HepG2 (cell line): Measurements from ENCODE around the gene OIT3. TPM values are rescaled to one million over a fixed set of nuclear protein-coding genes. Genes with fewer than 3 reads are reported as not detected.

ENCODE experiments used
- ATAC-seq: fragments of 200-7000 bp; cut with Tn5 transposase; 3 replicates; pipeline ENCODE4 v1.9.1; 2020; ENCODE audit warnings: mild to moderate bottlenecking, moderate library complexity
- BruUV-seq: library from RNA; stranded (reverse); fragments of 400-500 nt; replicated peaks from 2 replicates; lab custom pipeline; 2021; lab: Mats Ljungman, UMichigan
- CTCF ChIA-PET: fragments of 300-600 bp; formaldehyde crosslinking; extraction: SDS; loops from one replicate; lab custom pipeline; 2021; ENCODE audit warnings: low total read pairs, inconsistent platforms, low intra/inter-chr PET ratio; lab: Yijun Ruan, JAX
- POLR2A ChIA-PET: fragments of 350-600 bp; sonication (Branson Sonifier 250); formaldehyde crosslinking; loops from one replicate; lab custom pipeline; 2020; ENCODE audit warnings: antibody characterized with exemption, inconsistent platforms; lab: Yijun Ruan, JAX
- DNase-seq: peaks from one replicate; pipeline ENCODE4 v3.0.0-alpha.2; 2015; ENCODE audit warnings: low spot score
- FAIRE-seq: peaks from 3 replicates; lab custom pipeline; 2011; peaks lifted over from hg19 to GRCh38; lab: Jason Lieb, UNC
- H2AFZ ChIP-seq: one replicate; pipeline ENCODE4 v1.6.1; 2011; ENCODE audit warnings: low read length, inconsistent platforms
- H3K27ac ChIP-seq: fragments of 300-600 bp; 3 replicates; pipeline ENCODE4 v1.8.0; 2011; ENCODE audit warnings: mixed run types, mild to moderate bottlenecking, mixed read lengths, low read length, inconsistent platforms; ENCODE audit not compliant: insufficient read depth; ENCODE audit errors: extremely low read length
- H3K27me3 ChIP-seq, 2 experiments: fragments of 200-600 bp in 1 of 2; 2 replicates in 1 of 2; 3 replicates in 1 of 2; pipeline versions ENCODE4 v1.6.0 to v1.8.0; 2011; ENCODE audit warnings: low read length in 2 of 2, mild to moderate bottlenecking in 2 of 2, moderate library complexity in 2 of 2, inconsistent platforms in 1 of 2; ENCODE audit not compliant: insufficient read depth in 2 of 2, control insufficient read depth in 1 of 2
- H3K36me3 ChIP-seq, 2 experiments: fragments of 200-600 bp in 1 of 2; replicated peaks in 1 of 2; 2 replicates in 1 of 2; 3 replicates in 1 of 2; pipeline versions ENCODE4 v1.5.1 to v1.8.0; 2011; ENCODE audit warnings: low read length in 2 of 2, inconsistent platforms in 1 of 2; ENCODE audit not compliant: insufficient read depth in 2 of 2, control insufficient read depth in 1 of 2
- H3K4me1 ChIP-seq: 2 replicates; pipeline ENCODE4 v1.5.1; 2012; ENCODE audit warnings: low read length, inconsistent platforms; ENCODE audit not compliant: insufficient read depth
- H3K4me2 ChIP-seq: 2 replicates; pipeline ENCODE4 v1.6.0; 2011; ENCODE audit warnings: low read depth, low read length, inconsistent platforms
- H3K4me3 ChIP-seq, 3 experiments: fragments of 200-600 bp in 1 of 3; sonication (generic), shearing (Covaris generic) in 1 of 3; replicated peaks in 1 of 3; 2 replicates each; pipeline ENCODE4 v1.5.1; 2011 to 2016; ENCODE audit warnings: low read length in 3 of 3, inconsistent platforms in 2 of 3, low read depth in 2 of 3, mild to moderate bottlenecking in 2 of 3, control low read depth in 1 of 3, mixed read lengths in 1 of 3; ENCODE audit not compliant: insufficient read depth in 1 of 3
- H3K79me2 ChIP-seq: one replicate; pipeline ENCODE4 v1.6.1; 2011; ENCODE audit warnings: low read length, inconsistent platforms; ENCODE audit not compliant: insufficient read depth
- H3K9ac ChIP-seq: 2 replicates; pipeline ENCODE4 v1.6.0; 2011; ENCODE audit warnings: mild to moderate bottlenecking, low read depth, low read length, inconsistent platforms; ENCODE audit not compliant: insufficient read depth
- H3K9me3 ChIP-seq: 2 replicates; pipeline ENCODE4 v1.5.1; 2012; ENCODE audit warnings: mild to moderate bottlenecking, low read length
- H4K20me1 ChIP-seq: 2 replicates; pipeline ENCODE4 v1.6.0; 2011; ENCODE audit warnings: inconsistent platforms, mild to moderate bottlenecking, low read length, moderate library complexity; ENCODE audit not compliant: insufficient read depth
- BHLHE40 ChIP-seq: IDR thresholded peaks from 2 replicates; pipeline ENCODE4 v1.6.1; 2011; ENCODE audit warnings: low read length, improper control_type of control experiment
- IKZF1 ChIP-seq: fragments of 450-650 bp; IDR thresholded peaks from 2 replicates; pipeline ENCODE4 v1.7.1; 2016
- JUND ChIP-seq: sonication (generic); formaldehyde crosslinking; IDR thresholded peaks from 2 replicates; pipeline ENCODE4 v1.8.0; 2022; ENCODE audit warnings: mild to moderate bottlenecking, missing genetic modification reagents
- SYNCRIP ChIP-seq: fragments of 200-400 bp; formaldehyde crosslinking; IDR thresholded peaks from 2 replicates; pipeline ENCODE4 v1.6.1; 2018; ENCODE audit warnings: mild to moderate bottlenecking, low read depth, low read length; ENCODE audit not compliant: insufficient read depth
- XBP1 ChIP-seq: sonication (generic); formaldehyde crosslinking; IDR thresholded peaks from 2 replicates; pipeline ENCODE4 v1.5.0; 2020; ENCODE audit warnings: missing genetic modification reagents
- ZNF160 ChIP-seq: sonication (generic); formaldehyde crosslinking; IDR thresholded peaks from 2 replicates; pipeline ENCODE4 v1.8.0; 2022; ENCODE audit warnings: mild to moderate bottlenecking, inconsistent platforms, missing genetic modification reagents
- ZNF224 ChIP-seq: sonication (generic); formaldehyde crosslinking; IDR thresholded peaks from 2 replicates; pipeline ENCODE4 v1.5.0; 2020; ENCODE audit warnings: mild to moderate bottlenecking, missing genetic modification reagents
- ZNF879 ChIP-seq: sonication (generic); formaldehyde crosslinking; IDR thresholded peaks from 2 replicates; pipeline ENCODE4 v1.8.1; 2023; ENCODE audit warnings: missing genetic modification reagents
- WGBS: methylation state at CpG from one replicate; pipeline ENCODE4 v1.1.6; 2017; ENCODE audit warnings: low lambda C conversion rate; 5-methylcytosine and 5-hydroxymethylcytosine counted together
- in situ Hi-C: cut with HindIII; loops from 2 replicates; pipeline ENCODE4 v1.10.0; 2017; ENCODE audit warnings: low pct_unique_long_range_greater_than_20kb; ENCODE audit not compliant: extremely low pct_ligation_motif_present
- intact Hi-C: fragments of 100-400 bp; cut with micrococcal nuclease; formaldehyde crosslinking; loops from one replicate; pipeline ENCODE4 v1.10.0; 2022; ENCODE audit not compliant: unreplicated experiment
- polyA plus RNA-seq, 8 experiments: library from polyadenylated mRNA; depleted of rRNA in 3 of 8; stranded (reverse) in 7 of 8; unstranded in 1 of 8; fragments of >200 nt; fragmentation: Illumina TruSeq in 4 of 8; extraction: Trizol in 4 of 8; gene quantifications; 2 replicates each; pipeline versions ENCODE4 v1.2.1 to v1.2.3, GENCODE V29; 2011 to 2016; ENCODE audit warnings: low read depth in 4 of 8, missing spikeins in 1 of 8, mixed read lengths in 1 of 8; ENCODE audit not compliant: insufficient read depth in 1 of 8
- total RNA-seq, 5 experiments: library from RNA; depleted of rRNA; stranded (reverse); fragments of >200 nt; fragmentation: Illumina TruSeq; extraction: Trizol; gene quantifications; 2 replicates each; pipeline ENCODE4 v1.2.3, GENCODE V29; 2016; ENCODE audit warnings: low read depth in 1 of 5
- TF ChIP-seq, protein P1 (sequence below): sonication (generic); formaldehyde crosslinking; IDR thresholded peaks from 2 replicates; pipeline ENCODE4 v1.4.0; 2020; ENCODE audit warnings: missing genetic modification reagents, mild to moderate bottlenecking, borderline replicate concordance
- TF ChIP-seq, protein P2 (sequence below), 2 experiments: fragments of 450-650 bp in 1 of 2; sonication (generic) in 1 of 2; formaldehyde crosslinking in 1 of 2; IDR thresholded peaks; 2 replicates each; pipeline versions ENCODE4 v1.6.1 to v1.8.0; 2016 to 2022; ENCODE audit warnings: antibody characterized with exemption in 1 of 2, mild to moderate bottlenecking in 1 of 2, missing genetic modification reagents in 1 of 2
- TF ChIP-seq, protein P3 (sequence below): IDR thresholded peaks from 2 replicates; pipeline ENCODE4 v1.6.1; 2016; ENCODE audit warnings: mild to moderate bottlenecking, missing biosample characterization, missing genetic modification reagents

The OIT3 gene
- total and polyA plus RNA-seq, 2 of the 13 experiments (the other 11 are each of a cell fraction or from before 2014, with no cell fraction given), result not detected

DNA sequence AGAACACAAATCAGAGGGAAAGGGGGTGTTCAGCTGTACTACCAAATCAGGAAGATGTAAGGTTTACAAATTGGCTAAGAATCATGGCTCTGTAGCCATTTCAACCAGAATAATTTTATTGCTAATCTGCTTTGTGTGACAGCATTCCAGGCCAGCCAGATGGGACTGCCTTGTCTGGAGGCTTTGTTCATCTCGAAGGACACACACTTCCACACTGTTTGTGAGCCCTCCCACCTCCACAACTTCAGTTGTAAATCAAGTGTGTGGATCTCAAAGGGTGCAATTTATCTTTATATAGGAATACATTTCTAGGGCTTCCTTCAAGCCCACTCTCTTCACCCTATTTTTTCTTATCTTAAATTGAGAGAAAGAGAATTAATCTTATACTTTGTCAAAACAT lies 6.9 kb upstream of the OIT3 start:
- ChIA-PET POLR2A (no interaction called here), CTCF (no interaction called here)
- Histone ChIP-seq H2AFZ (no peak overlapping the region), H4K20me1 (no peaks in the 10 kb centered on the region), H3K27ac (no peak overlapping the region), H3K4me2 (no peak overlapping the region), H3K4me1 (peaks cover 2% of the 10 kb centered on the region), H3K9me3 (no peaks in the 10 kb centered on the region), H3K79me2 (no peaks in the 10 kb centered on the region), H3K4me3 (no peak overlapping the region), H3K27me3 (no peaks in the 10 kb centered on the region), H3K9ac (no peak overlapping the region), H3K36me3 (peaks cover 3% of the 10 kb centered on the region in 2 experiments; a peak in 2 of 5 replicates)
- BruUV-seq, result no TSS peak
- WGBS, result 82% methylated on average over 1 of the region's 1 CpG
- FAIRE-seq (no peak), DNase-seq (no peak), ATAC-seq (no peak)
- in situ Hi-C loops, result no loop called here
- TF ChIP-seq, protein P1, sequence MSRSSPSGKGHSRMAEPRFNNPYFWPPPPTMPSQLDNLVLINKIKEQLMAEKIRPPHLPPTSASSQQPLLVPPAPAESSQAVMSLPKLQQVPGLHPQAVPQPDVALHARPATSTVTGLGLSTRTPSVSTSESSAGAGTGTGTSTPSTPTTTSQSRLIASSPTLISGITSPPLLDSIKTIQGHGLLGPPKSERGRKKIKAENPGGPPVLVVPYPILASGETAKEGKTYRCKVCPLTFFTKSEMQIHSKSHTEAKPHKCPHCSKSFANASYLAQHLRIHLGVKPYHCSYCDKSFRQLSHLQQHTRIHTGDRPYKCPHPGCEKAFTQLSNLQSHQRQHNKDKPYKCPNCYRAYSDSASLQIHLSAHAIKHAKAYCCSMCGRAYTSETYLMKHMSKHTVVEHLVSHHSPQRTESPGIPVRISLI, result no peak
- TF ChIP-seq ZNF160 (CRISPR knock-in tag) (no peak), SYNCRIP (no peak), ZNF224 (CRISPR knock-in tag) (no peak), XBP1 (CRISPR knock-in tag) (no peak), ZNF879 (CRISPR knock-in tag) (no peak), JUND (CRISPR knock-in tag) (no peak), IKZF1 (no peak), BHLHE40 (no peak)
- TF ChIP-seq, protein P2, sequence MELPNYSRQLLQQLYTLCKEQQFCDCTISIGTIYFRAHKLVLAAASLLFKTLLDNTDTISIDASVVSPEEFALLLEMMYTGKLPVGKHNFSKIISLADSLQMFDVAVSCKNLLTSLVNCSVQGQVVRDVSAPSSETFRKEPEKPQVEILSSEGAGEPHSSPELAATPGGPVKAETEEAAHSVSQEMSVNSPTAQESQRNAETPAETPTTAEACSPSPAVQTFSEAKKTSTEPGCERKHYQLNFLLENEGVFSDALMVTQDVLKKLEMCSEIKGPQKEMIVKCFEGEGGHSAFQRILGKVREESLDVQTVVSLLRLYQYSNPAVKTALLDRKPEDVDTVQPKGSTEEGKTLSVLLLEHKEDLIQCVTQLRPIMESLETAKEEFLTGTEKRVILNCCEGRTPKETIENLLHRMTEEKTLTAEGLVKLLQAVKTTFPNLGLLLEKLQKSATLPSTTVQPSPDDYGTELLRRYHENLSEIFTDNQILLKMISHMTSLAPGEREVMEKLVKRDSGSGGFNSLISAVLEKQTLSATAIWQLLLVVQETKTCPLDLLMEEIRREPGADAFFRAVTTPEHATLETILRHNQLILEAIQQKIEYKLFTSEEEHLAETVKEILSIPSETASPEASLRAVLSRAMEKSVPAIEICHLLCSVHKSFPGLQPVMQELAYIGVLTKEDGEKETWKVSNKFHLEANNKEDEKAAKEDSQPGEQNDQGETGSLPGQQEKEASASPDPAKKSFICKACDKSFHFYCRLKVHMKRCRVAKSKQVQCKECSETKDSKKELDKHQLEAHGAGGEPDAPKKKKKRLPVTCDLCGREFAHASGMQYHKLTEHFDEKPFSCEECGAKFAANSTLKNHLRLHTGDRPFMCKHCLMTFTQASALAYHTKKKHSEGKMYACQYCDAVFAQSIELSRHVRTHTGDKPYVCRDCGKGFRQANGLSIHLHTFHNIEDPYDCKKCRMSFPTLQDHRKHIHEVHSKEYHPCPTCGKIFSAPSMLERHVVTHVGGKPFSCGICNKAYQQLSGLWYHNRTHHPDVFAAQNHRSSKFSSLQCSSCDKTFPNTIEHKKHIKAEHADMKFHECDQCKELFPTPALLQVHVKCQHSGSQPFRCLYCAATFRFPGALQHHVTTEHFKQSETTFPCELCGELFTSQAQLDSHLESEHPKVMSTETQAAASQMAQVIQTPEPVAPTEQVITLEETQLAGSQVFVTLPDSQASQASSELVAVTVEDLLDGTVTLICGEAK (IDR thresholded peaks at IDR 0.05), result no peak
- TF ChIP-seq, protein P2 (CRISPR knock-in tag; IDR thresholded peaks at IDR 0.05), result no peak
- TF ChIP-seq, protein P3, sequence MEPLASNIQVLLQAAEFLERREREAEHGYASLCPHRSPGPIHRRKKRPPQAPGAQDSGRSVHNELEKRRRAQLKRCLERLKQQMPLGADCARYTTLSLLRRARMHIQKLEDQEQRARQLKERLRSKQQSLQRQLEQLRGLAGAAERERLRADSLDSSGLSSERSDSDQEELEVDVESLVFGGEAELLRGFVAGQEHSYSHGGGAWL (CRISPR knock-in tag), result no peak
- intact Hi-C loops, result no loop called here
